Measurements from ENCODE around the gene PARP16.
"Not testable (repeated sequence)": the region's sequence is repeated elsewhere in the genome, so short reads cannot be mapped to it uniquely, and the experiment has no call there.

The PARP16 gene

DNA sequence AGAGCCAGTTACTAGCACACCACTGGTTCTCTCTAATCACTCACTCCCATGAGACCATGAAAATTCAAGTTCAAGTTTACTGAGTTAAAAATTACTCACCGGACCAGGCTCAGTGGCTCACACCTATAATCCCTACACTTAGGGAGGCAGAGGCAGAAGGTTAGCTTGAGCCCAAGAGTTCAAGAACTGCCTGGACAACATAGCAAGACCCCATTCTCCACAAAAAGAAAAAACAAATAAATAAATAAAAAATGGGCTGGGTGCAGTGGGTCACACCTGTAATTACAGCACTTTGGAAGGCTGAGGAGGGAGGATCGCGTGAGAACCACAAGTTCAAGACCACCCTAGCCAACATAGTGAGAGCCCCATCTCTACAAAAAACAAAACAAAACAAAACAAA, 54.2 kb downstream of the PARP16 start:
- peaks cover 2% of the 10 kb centered on the region for H3K36me3 Mint-ChIP-seq (ENCODE audit: insufficient read depth)

DNA sequence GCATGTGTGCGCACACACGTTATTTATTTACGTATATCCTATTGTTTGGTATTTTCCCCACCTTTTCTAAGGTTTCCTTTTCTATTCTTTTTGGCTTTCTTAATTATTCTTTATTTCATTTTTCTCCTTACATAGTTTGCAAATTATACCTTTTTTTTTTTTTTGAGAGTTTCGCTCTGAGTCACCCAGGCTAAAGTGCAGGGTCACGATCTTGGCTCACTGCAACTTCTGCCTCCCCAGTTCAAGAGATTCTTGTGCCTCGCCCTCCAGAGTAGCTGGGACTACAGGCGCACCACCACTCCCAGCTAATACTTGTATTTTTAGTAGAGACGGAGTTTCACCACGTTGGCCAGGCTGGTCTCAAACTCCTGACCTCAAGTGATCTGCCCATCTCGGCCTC, 55.4 kb downstream of the PARP16 start:
- Mint-ChIP-seq H3K36me3 (ENCODE audit: insufficient read depth) (peaks cover 2% of the 10 kb centered on the region), H3K9me3 (no peaks in the 10 kb centered on the region), H3K4me3 (no peak overlapping the region), H3K27me3 (no peaks in the 10 kb centered on the region), H3K4me1 (no peaks in the 10 kb centered on the region), H3K27ac (ENCODE audit: low read depth) (no peak overlapping the region)
- ATAC-seq (replicated peaks; ENCODE audit: extremely low read depth, poor library complexity, severe bottlenecking) (no peak), DNase-seq (ENCODE audit: low spot score in 2 of 2) (no peak)

More for the DNA sequence above, 54.2 kb downstream of the PARP16 start:
- Mint-ChIP-seq H3K4me1 (no peaks in the 10 kb centered on the region), H3K9me3 (no peaks in the 10 kb centered on the region), H3K27ac (ENCODE audit: low read depth) (no peak overlapping the region), H3K27me3 (no peaks in the 10 kb centered on the region), H3K4me3 (no peak overlapping the region)
- ATAC-seq (replicated peaks; ENCODE audit: extremely low read depth, poor library complexity, severe bottlenecking) (no peak), DNase-seq (ENCODE audit: low spot score in 2 of 2) (no peak)

- H3K36me3 Mint-ChIP-seq (ENCODE audit: insufficient read depth); DNase-seq (ENCODE audit: low spot score in 2 of 2): not testable (repeated sequence)
These were observed 59.8 kb downstream of the PARP16 start for GRCh38 chr15:65226901-65227300.

GRCh38 chr15:65226221-65226620, 60.5 kb downstream of the PARP16 start:
- ATAC-seq (replicated peaks; ENCODE audit: extremely low read depth, poor library complexity, severe bottlenecking) (no peak), DNase-seq (ENCODE audit: low spot score in 2 of 2) (no peak)
- H3K4me3 Mint-ChIP-seq, result no peak overlapping the region
- H3K27ac Mint-ChIP-seq (ENCODE audit: low read depth), result no peak overlapping the region
- H3K36me3 Mint-ChIP-seq (ENCODE audit: insufficient read depth), result no peaks in the 10 kb centered on the region
- no peaks in the 10 kb centered on the region for H3K9me3 Mint-ChIP-seq
- no peaks in the 10 kb centered on the region for H3K4me1 Mint-ChIP-seq
- no peaks in the 10 kb centered on the region for H3K27me3 Mint-ChIP-seq

More at GRCh38 chr15:65226901-65227300, 59.8 kb downstream of the PARP16 start:
- H3K27me3 Mint-ChIP-seq; H3K4me1 Mint-ChIP-seq; ATAC-seq (replicated peaks; ENCODE audit: extremely low read depth, poor library complexity, severe bottlenecking); H3K9me3 Mint-ChIP-seq; H3K4me3 Mint-ChIP-seq; H3K27ac Mint-ChIP-seq (ENCODE audit: low read depth): not testable (repeated sequence)

DNA sequence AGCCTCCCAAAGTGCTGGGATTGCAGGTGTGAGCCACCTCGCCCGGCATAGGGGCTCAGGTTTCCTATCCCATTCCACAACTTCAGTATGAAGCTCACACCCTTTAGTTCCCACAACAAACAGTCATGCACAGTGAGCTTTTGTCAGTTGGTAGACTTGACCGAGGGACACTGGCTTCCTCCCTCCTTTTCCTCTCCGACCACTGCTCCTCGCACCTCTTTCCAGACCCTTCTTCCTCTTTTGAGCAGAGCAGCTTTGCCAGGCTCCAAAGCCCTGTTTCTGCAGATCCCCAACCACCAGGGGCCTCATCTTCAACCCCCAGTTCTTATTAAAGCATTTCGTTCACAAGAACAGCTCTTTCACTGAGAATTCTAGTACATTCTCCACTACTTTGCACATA, 62.7 kb downstream of the PARP16 start:
- no peak for ATAC-seq (replicated peaks; ENCODE audit: extremely low read depth, poor library complexity, severe bottlenecking)

DNA sequence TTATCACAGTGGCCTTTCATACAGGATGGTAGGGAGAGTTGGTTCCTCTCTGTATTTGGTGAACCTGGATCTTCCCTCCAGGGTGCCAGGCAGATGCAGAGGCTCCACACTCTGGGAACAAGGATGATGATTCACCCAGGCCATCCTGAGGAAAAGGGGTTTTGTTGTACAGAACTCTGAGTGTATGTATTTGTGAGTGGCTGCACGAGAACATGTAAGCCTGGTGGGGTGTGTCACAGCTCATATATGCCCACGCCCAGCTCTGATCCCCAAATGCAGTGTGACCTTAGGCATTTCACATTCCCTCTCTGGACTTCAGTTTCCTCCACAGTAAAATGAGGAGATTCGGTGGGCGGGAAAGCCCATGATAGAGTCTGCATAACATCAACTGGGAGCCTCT, 63.8 kb downstream of the PARP16 start:
- Mint-ChIP-seq H3K9me3 (no peaks in the 10 kb centered on the region), H3K27ac (ENCODE audit: low read depth) (no peak overlapping the region), H3K4me3 (no peak overlapping the region), H3K4me1 (peaks cover 4% of the 10 kb centered on the region), H3K36me3 (ENCODE audit: insufficient read depth) (no peaks in the 10 kb centered on the region), H3K27me3 (no peaks in the 10 kb centered on the region)
- DNase-seq (ENCODE audit: low spot score in 2 of 2) (no peak), ATAC-seq (replicated peaks; ENCODE audit: extremely low read depth, poor library complexity, severe bottlenecking) (no peak)

More for the DNA sequence above, 62.7 kb downstream of the PARP16 start:
- DNase-seq (ENCODE audit: low spot score in 2 of 2), result no peak
- H3K27ac Mint-ChIP-seq (ENCODE audit: low read depth), result peak overlapping the region; percentile 33
- no peaks in the 10 kb centered on the region for H3K9me3 Mint-ChIP-seq
- H3K27me3 Mint-ChIP-seq, result no peaks in the 10 kb centered on the region
- H3K36me3 Mint-ChIP-seq (ENCODE audit: insufficient read depth), result no peaks in the 10 kb centered on the region
- no peak overlapping the region for H3K4me3 Mint-ChIP-seq
- no peaks in the 10 kb centered on the region for H3K4me1 Mint-ChIP-seq

- H3K27ac Mint-ChIP-seq (ENCODE audit: low read depth), result no peak overlapping the region
- H3K9me3 Mint-ChIP-seq, result no peaks in the 10 kb centered on the region
- DNase-seq (ENCODE audit: low spot score in 2 of 2) (no peak), ATAC-seq (replicated peaks; ENCODE audit: extremely low read depth, poor library complexity, severe bottlenecking) (no peak)
- no peaks in the 10 kb centered on the region for H3K27me3 Mint-ChIP-seq
- peaks cover 10% of the 10 kb centered on the region for H3K4me1 Mint-ChIP-seq
- no peak overlapping the region for H3K4me3 Mint-ChIP-seq
- H3K36me3 Mint-ChIP-seq (ENCODE audit: insufficient read depth), result no peaks in the 10 kb centered on the region
These were observed 65.0 kb downstream of the PARP16 start for GRCh38 chr15:65221697-65222096.

DNA sequence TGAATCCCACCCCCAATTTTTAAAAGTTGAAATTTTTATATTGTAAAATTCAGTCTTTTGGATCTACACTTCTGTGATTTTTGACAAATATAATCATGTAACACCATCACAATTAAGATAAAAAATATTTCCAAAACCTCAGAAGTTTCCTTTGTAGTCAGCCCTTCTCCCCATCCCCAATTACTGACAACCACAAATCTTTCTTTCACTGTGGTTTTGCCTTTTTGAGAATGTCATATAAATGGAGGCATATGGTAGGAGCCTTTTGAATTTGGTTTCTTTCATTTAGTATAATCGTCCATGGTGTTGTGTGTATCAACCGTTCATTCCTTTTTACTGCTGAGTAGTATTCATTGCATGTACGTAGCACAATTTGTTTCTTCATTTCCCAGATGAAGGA, 67.5 kb downstream of the PARP16 start:
- H3K4me1 Mint-ChIP-seq, result peaks cover 10% of the 10 kb centered on the region
- no peak for DNase-seq (ENCODE audit: low spot score in 2 of 2)
- H3K9me3 Mint-ChIP-seq, result no peaks in the 10 kb centered on the region
- H3K27ac Mint-ChIP-seq (ENCODE audit: low read depth), result no peak overlapping the region
- no peaks in the 10 kb centered on the region for H3K36me3 Mint-ChIP-seq (ENCODE audit: insufficient read depth)
- H3K27me3 Mint-ChIP-seq, result no peaks in the 10 kb centered on the region
- no peak for ATAC-seq (replicated peaks; ENCODE audit: extremely low read depth, poor library complexity, severe bottlenecking)
- no peak overlapping the region for H3K4me3 Mint-ChIP-seq

GRCh38 chr15:65217526-65218482, 68.9 kb downstream of the PARP16 start:
- H3K9me3 Mint-ChIP-seq, result no peaks in the 10 kb centered on the region
- ATAC-seq (replicated peaks; ENCODE audit: extremely low read depth, poor library complexity, severe bottlenecking) (no peak), DNase-seq (ENCODE audit: low spot score in 2 of 2) (no peak)
- no peaks in the 10 kb centered on the region for H3K36me3 Mint-ChIP-seq (ENCODE audit: insufficient read depth)
- peaks cover 10% of the 10 kb centered on the region for H3K4me1 Mint-ChIP-seq
- H3K27me3 Mint-ChIP-seq, result no peaks in the 10 kb centered on the region
- no peak overlapping the region for H3K4me3 Mint-ChIP-seq
- no peak overlapping the region for H3K27ac Mint-ChIP-seq (ENCODE audit: low read depth)

DNA sequence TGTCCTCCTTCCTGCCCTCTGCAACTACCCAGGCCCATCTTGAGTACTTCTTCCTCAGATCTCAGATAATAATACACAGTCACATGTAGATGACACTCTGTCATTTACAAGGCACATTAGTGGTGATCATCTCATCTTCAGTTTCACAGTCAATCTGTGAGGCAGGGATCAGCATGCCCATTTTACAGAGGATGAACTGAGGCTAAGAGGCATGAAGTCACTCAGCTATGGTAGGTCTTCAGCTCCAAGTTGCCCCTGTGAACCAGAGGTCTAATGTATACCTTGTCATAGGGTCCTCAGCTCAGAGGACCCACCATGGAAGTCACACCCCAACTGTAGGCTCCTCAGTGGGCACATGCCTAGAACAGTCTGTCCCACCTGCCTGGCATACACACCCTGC, 71.2 kb downstream of the PARP16 start:
- Mint-ChIP-seq H3K4me1 (peaks cover 10% of the 10 kb centered on the region), H3K9me3 (no peaks in the 10 kb centered on the region), H3K27ac (ENCODE audit: low read depth) (peak overlapping the region; percentile 3), H3K27me3 (no peaks in the 10 kb centered on the region), H3K36me3 (ENCODE audit: insufficient read depth) (no peaks in the 10 kb centered on the region), H3K4me3 (no peak overlapping the region)
- ATAC-seq (replicated peaks; ENCODE audit: extremely low read depth, poor library complexity, severe bottlenecking) (no peak), DNase-seq (ENCODE audit: low spot score in 2 of 2) (no peak)

DNA sequence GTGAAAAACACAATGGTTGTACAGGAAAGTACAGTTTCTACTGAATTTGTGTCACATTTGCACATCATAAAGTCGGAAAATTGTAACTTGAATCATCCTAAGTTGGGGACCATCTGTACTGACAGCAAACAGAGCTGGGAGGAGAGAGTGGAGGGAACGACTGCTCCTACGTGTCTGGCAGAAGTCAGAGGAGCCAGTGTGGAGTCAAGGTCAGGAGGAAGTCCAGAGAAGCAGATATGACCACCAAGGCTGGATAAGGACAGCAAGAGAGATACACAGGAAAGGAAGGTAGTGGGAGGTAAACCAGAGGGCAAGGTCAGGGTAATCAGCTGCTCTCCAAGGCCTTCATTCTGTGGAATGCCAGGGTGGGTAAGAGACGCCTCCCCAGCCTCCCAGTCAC, 72.7 kb downstream of the PARP16 start:
- DNase-seq (ENCODE audit: low spot score in 2 of 2) (no peak), ATAC-seq (replicated peaks; ENCODE audit: extremely low read depth, poor library complexity, severe bottlenecking) (no peak)
- H3K27ac Mint-ChIP-seq (ENCODE audit: low read depth), result peak overlapping the region; percentile 19
- no peaks in the 10 kb centered on the region for H3K9me3 Mint-ChIP-seq
- no peaks in the 10 kb centered on the region for H3K27me3 Mint-ChIP-seq
- peaks cover 10% of the 10 kb centered on the region for H3K4me1 Mint-ChIP-seq
- H3K36me3 Mint-ChIP-seq (ENCODE audit: insufficient read depth), result no peaks in the 10 kb centered on the region
- H3K4me3 Mint-ChIP-seq, result no peak overlapping the region

- H3K36me3 Mint-ChIP-seq (ENCODE audit: insufficient read depth), result no peaks in the 10 kb centered on the region
- no peaks in the 10 kb centered on the region for H3K9me3 Mint-ChIP-seq
- H3K27ac Mint-ChIP-seq (ENCODE audit: low read depth), result no peak overlapping the region
- peaks cover 8% of the 10 kb centered on the region for H3K4me1 Mint-ChIP-seq
- DNase-seq (ENCODE audit: low spot score in 2 of 2) (no peak), ATAC-seq (replicated peaks; ENCODE audit: extremely low read depth, poor library complexity, severe bottlenecking) (no peak)
- no peak overlapping the region for H3K4me3 Mint-ChIP-seq
- no peaks in the 10 kb centered on the region for H3K27me3 Mint-ChIP-seq
These were observed 73.4 kb downstream of the PARP16 start for GRCh38 chr15:65213241-65213640.

DNA sequence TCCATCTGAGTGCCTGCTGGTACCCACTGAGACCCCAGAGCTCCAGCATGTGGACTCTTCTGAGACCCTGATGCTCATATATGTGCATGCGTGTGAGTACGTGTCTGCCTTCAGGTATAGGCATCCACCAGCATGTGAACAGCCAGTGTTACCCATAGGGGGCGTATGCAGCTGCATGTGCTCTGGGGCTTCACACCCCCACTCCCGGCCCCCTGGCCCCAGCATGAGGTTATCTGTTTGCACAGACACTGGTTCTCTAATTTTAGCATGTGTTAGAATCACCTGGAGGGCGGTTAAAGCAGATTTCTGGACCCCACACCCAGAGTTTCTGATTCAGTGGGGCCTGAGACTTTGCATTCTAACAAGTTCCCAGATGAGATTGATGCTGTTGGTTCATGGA, 74.6 kb downstream of the PARP16 start:
- H3K27ac Mint-ChIP-seq (ENCODE audit: low read depth), result no peak overlapping the region
- no peaks in the 10 kb centered on the region for H3K4me1 Mint-ChIP-seq
- H3K9me3 Mint-ChIP-seq, result no peaks in the 10 kb centered on the region
- no peak for DNase-seq (ENCODE audit: low spot score in 2 of 2)
- ATAC-seq (replicated peaks; ENCODE audit: extremely low read depth, poor library complexity, severe bottlenecking), result no peak
- no peaks in the 10 kb centered on the region for H3K36me3 Mint-ChIP-seq (ENCODE audit: insufficient read depth)
- no peak overlapping the region for H3K4me3 Mint-ChIP-seq
- peaks cover 6% of the 10 kb centered on the region for H3K27me3 Mint-ChIP-seq

All from central memory CD8-positive, alpha-beta T cell (primary cell).